ENCODE measurements around the gene CYP2W1. TPM values are rescaled to one million over a fixed set of nuclear protein-coding genes. Genes with fewer than 3 reads are reported as not detected.

The CYP2W1 gene
- polyA plus RNA-seq, 2 of the 4 experiments (the other 2 are of a cell fraction), result not detected

DNA sequence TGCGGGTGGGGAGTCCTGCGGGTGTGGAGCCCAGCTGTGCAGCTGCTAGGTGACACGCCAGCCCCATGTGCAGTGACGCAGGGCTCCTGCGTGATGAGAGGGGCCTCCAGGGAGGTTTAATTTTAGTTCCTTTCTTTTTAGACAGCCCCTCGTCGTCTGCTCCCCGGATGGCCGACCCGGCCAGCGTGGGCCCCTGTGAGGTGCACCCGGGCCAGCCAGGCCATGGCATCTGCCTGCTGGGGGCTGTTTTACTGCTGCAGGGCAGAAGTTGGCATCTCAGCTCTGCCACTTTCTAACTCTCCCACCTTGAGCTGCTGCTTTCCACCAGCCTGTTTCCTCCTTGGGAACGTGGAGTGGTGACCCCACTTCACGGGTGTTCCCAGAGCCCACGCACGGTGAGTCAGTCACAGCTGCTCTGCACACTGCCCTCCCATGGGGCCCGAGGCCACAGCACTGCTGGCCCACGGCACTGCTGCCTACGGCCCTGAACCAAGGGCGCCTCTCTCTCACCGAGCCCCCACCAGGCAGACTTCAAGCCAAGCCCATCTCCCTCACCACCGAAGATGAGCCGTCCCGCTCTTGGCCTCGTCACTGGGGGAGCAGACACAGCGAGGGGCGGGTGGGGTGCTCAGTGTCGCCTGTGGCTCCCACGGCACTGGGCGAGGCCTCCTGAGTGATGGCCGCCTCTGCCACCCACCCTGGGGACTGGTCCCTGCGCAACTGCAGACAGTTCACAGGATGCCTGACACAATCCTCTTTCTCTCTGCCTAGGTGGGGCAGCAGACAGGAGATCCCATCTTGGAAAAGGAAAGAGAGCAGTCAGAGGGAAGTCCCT, 21.3 kb downstream of the CYP2W1 start:
- Histone ChIP-seq H3K4me2 (no peak overlapping the region), H3K9me3 (no peaks in the 10 kb centered on the region), H3K4me3 (no peak overlapping the region), H3K27ac (no peak overlapping the region), H3K4me1 (no peaks in the 10 kb centered on the region)
- TF ChIP-seq SMC3 (IDR thresholded peaks at IDR 0.05) (no peak), MYC (IDR thresholded peaks at IDR 0.05; ENCODE audit: borderline replicate concordance, low read length) (no peak), SREBF2 (IDR thresholded peaks at IDR 0.05) (no peak), MAFK (IDR thresholded peaks at IDR 0.05; ENCODE audit: partially characterized antibody) (no peak), EHMT2 (IDR thresholded peaks at IDR 0.05; ENCODE audit: low read depth) (no peak), E2F6 (IDR thresholded peaks at IDR 0.05; ENCODE audit: borderline replicate concordance, low read depth) (no peak), POLR2AphosphoS2 (conservative IDR thresholded peaks at IDR 0.05; ENCODE audit: low read length) (no peak), BHLHE40 (IDR thresholded peaks at IDR 0.05; ENCODE audit: low read depth, low read length) (no peak), KDM5A (IDR thresholded peaks at IDR 0.05) (no peak)
- TF ChIP-seq, protein P1, sequence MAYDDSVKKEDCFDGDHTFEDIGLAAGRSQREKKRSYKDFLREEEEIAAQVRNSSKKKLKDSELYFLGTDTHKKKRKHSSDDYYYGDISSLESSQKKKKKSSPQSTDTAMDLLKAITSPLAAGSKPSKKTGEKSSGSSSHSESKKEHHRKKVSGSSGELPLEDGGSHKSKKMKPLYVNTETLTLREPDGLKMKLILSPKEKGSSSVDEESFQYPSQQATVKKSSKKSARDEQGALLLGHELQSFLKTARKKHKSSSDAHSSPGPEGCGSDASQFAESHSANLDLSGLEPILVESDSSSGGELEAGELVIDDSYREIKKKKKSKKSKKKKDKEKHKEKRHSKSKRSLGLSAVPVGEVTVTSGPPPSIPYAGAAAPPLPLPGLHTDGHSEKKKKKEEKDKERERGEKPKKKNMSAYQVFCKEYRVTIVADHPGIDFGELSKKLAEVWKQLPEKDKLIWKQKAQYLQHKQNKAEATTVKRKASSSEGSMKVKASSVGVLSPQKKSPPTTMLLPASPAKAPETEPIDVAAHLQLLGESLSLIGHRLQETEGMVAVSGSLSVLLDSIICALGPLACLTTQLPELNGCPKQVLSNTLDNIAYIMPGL (CRISPR knock-in tag; IDR thresholded peaks at IDR 0.05; ENCODE audit: borderline replicate concordance), result no peak
- WGBS (ENCODE audit: missing lambda C conversion rate), result 88% methylated on average over 24 of the region's 32 CpGs
- FAIRE-seq (no peak), DNase-seq (ENCODE audit: low read depth in 1 of 2, low spot score in 1 of 2) (no peak), ATAC-seq (peak in 1 of 2 experiments; percentile 16; a peak in 1 of 6 replicates)
- CTCF ChIA-PET, result interaction anchor here (0.8 to 3.4 kb wide), 3 partner anchors 11 to 61 kb away, joined by 3 to 30 read pairs (median 16); no protein-coding TSS in a partner anchor
- POLR2A ChIA-PET, result no interaction called here

DNA sequence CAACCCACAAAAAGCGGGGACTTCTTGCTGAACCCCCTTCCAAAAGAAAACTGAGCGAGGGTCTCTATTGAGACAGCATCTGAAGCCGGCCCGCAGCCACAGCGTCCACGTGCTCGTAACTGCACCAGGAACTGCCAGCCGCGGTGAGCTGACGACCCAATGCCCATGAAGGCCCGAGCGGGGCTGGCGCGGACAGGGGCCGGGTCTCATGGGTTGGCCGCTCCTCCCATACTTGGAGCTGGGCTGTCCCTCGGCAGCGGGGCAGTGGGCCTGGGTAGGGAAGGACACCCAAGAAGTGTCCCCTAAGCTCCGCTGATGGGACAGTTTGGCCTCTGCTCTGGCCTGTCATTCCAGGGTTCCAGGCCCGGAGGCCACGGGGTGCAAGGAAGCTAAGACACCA, 22.3 kb downstream of the CYP2W1 start:
- H3K9me3 ChIP-seq, result no peaks in the 10 kb centered on the region
- ChIA-PET CTCF (interaction anchor here (0.8 to 3.4 kb wide), 3 partner anchors 12 to 60 kb away, joined by 3 to 30 read pairs (median 16); no protein-coding TSS in a partner anchor), POLR2A (no interaction called here)
- TF ChIP-seq ESRRA (IDR thresholded peaks at IDR 0.05; ENCODE audit: borderline replicate concordance, low read length), result no peak
- no peak for TF ChIP-seq CHD4 (IDR thresholded peaks at IDR 0.05; ENCODE audit: borderline replicate concordance)
- no peak for TF ChIP-seq BHLHE40 (IDR thresholded peaks at IDR 0.05; ENCODE audit: low read depth, low read length)
- TF ChIP-seq E2F6 (IDR thresholded peaks at IDR 0.05; ENCODE audit: borderline replicate concordance, low read depth), result no peak
- TF ChIP-seq CBX2 (IDR thresholded peaks at IDR 0.05; ENCODE audit: borderline replicate concordance, low read depth), result no peak
- no peak for TF ChIP-seq JUN (IDR thresholded peaks at IDR 0.05)
- no peak for TF ChIP-seq EHF (CRISPR knock-in tag; IDR thresholded peaks at IDR 0.05)
- TF ChIP-seq PHF8 (IDR thresholded peaks at IDR 0.05; ENCODE audit: borderline replicate concordance, low read depth), result no peak
- TF ChIP-seq TFCP2L1 (CRISPR knock-in tag; IDR thresholded peaks at IDR 0.05), result no peak
- TF ChIP-seq ZNF302 (CRISPR knock-in tag; IDR thresholded peaks at IDR 0.05), result no peak
- TF ChIP-seq NR3C1 (IDR thresholded peaks at IDR 0.05), result no peak
- no peak overlapping the region for H3K4me2 ChIP-seq
- no peaks in the 10 kb centered on the region for H3K4me1 ChIP-seq
- ATAC-seq, result no peak
- no peak overlapping the region for H3K27ac ChIP-seq
- WGBS (ENCODE audit: missing lambda C conversion rate), result 94% methylated on average over 12 of the region's 21 CpGs
- H3K4me3 ChIP-seq, result no peak overlapping the region
- no peak for FAIRE-seq
- no peak for DNase-seq (ENCODE audit: low read depth in 1 of 2, low spot score in 1 of 2)

DNA sequence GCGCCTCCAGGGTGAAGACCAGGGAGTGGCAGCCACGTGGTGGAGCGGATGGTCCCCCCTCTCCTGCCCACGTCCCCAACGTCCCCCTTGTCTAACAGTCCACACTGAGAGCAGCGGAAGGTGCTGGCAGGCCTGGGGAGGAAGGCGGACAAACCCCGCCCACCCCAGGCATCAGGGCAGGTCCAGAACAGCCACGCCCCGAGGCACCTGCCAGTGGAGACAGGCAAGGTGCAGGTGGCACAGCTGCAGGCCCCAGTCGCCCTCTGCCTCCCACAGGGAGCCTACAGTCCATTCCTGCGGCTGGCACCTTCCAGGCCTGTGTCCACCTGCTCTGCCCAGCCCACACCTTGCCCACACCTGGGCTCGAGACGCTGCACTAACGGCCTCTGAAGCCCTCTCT, 24.9 kb downstream of the CYP2W1 start:
- Histone ChIP-seq H3K4me2 (no peak overlapping the region), H3K4me1 (no peaks in the 10 kb centered on the region), H3K27ac (no peak overlapping the region), H3K4me3 (no peak overlapping the region), H3K9me3 (no peaks in the 10 kb centered on the region)
- ChIA-PET POLR2A (no interaction called here), CTCF (interaction anchor here (1.1 to 3.8 kb wide), 4 partner anchors 11 to 175 kb away, joined by 3 to 37 read pairs (median 5); no protein-coding TSS in a partner anchor)
- no peak for ATAC-seq
- 84% methylated on average over 12 of the region's 15 CpGs for WGBS (ENCODE audit: missing lambda C conversion rate)
- no peak for DNase-seq (ENCODE audit: low read depth in 1 of 2, low spot score in 1 of 2)
- no peak for FAIRE-seq
- TF ChIP-seq POLR2AphosphoS2 (conservative IDR thresholded peaks at IDR 0.05; ENCODE audit: low read length), result no peak
- TF ChIP-seq HOXB5 (CRISPR knock-in tag; IDR thresholded peaks at IDR 0.05), result no peak
- TF ChIP-seq EHF (CRISPR knock-in tag; IDR thresholded peaks at IDR 0.05), result no peak
- no peak for TF ChIP-seq JUNB (IDR thresholded peaks at IDR 0.05)
